Stimulated activated CD4-positive, alpha-beta T cell treated with anti-CD3 and anti-CD28 coated beads, Interleukin-15, amount 100 ng/mL, for 24 hours (primary cell): ENCODE data around the gene HAUS8.
"Not testable (repeated sequence)": the region's sequence is repeated elsewhere in the genome, so short reads cannot be mapped to it uniquely, and the experiment has no call there.

Experiments used
- DNase-seq: peaks from one replicate; pipeline ENCODE4 v3.0.0-alpha.2; 2020

The HAUS8 gene

GRCh38 chr19:17026706-17027534, 48.3 kb downstream of the HAUS8 start, which contains the start of gene CPAMD8:
TSS of gene CPAMD8 (minus strand) at chr19:17026810. CDS start at chr19:17026642, 168 bp downstream.
- no peak for DNase-seq

GRCh38 chr19:17025991-17026658, 49.1 kb downstream of the HAUS8 start:
- DNase-seq = peak; percentile 18

- DNase-seq = no peak
Observed at GRCh38 chr19:17025361-17025760, 49.9 kb downstream of the HAUS8 start.

GRCh38 chr19:17024941-17025340, 50.3 kb downstream of the HAUS8 start:
- not testable (repeated sequence) for DNase-seq

GRCh38 chr19:17023805-17024204, 51.4 kb downstream of the HAUS8 start:
- no peak for DNase-seq

- DNase-seq = no peak
Observed at GRCh38 chr19:17022738-17023137, 52.5 kb downstream of the HAUS8 start.

GRCh38 chr19:17021793-17022590, 53.3 kb downstream of the HAUS8 start:
- DNase-seq = no peak

GRCh38 chr19:17021328-17021727, 53.9 kb downstream of the HAUS8 start:
- no peak for DNase-seq

GRCh38 chr19:17020823-17021222, 54.4 kb downstream of the HAUS8 start:
- DNase-seq = no peak

GRCh38 chr19:17020385-17020784, 54.9 kb downstream of the HAUS8 start:
- no peak for DNase-seq

- DNase-seq = peak; percentile 7
Observed at GRCh38 chr19:17014212-17014861, 60.9 kb downstream of the HAUS8 start.

- DNase-seq = no peak
Observed at GRCh38 chr19:17011485-17011884, 63.8 kb downstream of the HAUS8 start.

GRCh38 chr19:17006579-17006978, 68.7 kb downstream of the HAUS8 start:
- DNase-seq = no peak

GRCh38 chr19:17005000-17005399, 70.3 kb downstream of the HAUS8 start:
- no peak for DNase-seq

- DNase-seq = no peak
Observed at GRCh38 chr19:17004386-17004785, 70.9 kb downstream of the HAUS8 start.

GRCh38 chr19:17002455-17002854, 72.8 kb downstream of the HAUS8 start:
- DNase-seq = no peak

GRCh38 chr19:17001603-17002183, 73.6 kb downstream of the HAUS8 start:
- DNase-seq = peak; percentile 65
